HG03108 (cell line): Measurements from ENCODE around the gene SMS.
A peak's percentile ranks its signal among the peaks of the same experiment; 100 is the strongest.
"Not testable (repeated sequence)": the region's sequence is repeated elsewhere in the genome, so short reads cannot be mapped to it uniquely, and the experiment has no call there.

Experiments used
- ATAC-seq: cut with Tn5 transposase; IDR thresholded peaks from one replicate; pipeline ENCODE4 v1.9.1; 2021; ENCODE audit warnings: moderate library complexity; ENCODE audit not compliant: unreplicated experiment

Gene SMS

DNA sequence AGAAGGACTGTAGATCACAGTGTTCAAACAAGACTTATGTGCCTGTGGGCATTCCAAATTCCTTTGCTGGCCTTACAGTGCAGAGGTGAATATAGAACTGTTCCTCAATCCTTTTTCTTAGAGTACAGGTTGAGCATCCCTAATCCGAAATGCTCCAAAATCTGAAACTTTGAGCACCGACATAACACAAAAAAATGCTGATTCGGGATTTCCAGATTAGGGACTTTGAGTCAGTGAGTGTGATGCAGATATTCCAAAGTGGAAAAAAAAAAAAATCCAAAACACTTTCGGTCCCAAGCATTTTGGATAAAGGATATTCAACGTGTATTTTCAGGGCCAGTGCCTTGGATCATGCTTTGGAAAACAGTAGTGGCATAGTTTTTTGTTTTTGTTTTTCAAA lies 9.2 kb downstream of the SMS start:
- no peak for ATAC-seq

DNA sequence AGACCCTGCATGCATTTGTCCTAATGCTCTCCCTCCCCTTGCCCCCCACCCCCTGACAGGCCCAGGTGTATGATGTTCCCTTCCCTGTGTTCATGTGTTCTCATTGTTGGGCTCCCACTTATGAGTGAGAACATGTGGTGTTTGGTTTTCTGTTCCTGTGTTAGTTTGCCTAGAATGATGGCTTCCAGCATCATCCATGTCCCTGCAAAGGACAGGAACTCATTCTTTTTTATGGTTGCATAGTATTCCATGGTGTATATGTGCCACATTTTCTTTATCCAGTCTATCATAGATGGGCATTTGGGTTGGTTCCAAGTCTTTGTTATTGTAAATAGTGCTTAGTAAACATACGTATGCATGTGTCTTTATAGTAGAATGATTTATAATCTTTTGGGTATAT lies 10.0 kb downstream of the SMS start:
- not testable (repeated sequence) for ATAC-seq

DNA sequence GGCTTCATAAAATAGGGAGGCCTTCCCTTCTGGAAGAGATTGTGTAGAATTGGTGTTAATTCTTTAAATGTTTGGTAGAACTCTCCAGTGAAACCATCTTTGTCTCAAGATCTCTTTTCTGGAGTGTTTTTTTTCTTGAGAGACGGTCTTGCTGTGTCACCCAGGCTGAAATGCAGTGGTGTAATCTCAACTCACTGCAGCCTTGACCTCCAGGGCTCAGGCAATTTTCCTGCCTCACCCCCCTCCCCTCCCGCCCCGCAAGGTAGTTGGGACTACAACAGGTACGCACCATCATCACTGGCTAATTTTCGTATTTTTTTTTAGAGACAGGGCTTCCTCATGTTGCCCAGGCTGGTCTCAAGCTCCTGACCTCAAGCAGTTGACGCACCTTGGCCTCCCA lies 12.1 kb downstream of the SMS start:
- ATAC-seq, result no peak

DNA sequence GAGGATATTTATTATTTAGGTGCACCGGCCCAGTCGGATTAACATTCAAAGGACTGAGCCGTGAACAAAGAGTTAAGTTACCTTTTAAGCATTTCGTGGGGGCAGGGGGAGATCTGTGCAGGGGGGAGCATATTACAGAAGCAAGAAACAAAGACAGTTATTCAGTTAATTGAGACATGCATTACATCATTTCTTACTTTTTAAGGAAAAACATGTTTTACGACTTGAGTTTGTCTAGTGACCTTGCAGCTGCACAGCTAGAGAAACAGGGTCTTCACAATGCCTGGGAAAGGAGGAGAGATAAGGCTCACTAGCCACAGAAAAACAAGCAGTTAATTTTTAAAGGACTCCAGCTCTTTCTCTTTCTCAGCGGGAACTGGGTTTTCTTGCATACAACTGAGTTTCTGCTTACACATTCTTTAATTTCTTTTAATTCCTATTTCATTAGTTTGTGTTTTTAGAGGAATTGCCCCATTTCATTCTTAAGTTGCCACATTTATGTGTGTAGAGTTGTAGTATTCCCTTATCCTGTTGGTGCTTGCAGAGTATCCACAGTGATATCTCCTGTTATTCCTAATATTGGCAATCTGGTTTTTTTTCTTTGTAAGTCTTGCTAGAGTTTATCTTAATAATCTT lies 12.8 kb downstream of the SMS start:
- not testable (repeated sequence) for ATAC-seq

DNA sequence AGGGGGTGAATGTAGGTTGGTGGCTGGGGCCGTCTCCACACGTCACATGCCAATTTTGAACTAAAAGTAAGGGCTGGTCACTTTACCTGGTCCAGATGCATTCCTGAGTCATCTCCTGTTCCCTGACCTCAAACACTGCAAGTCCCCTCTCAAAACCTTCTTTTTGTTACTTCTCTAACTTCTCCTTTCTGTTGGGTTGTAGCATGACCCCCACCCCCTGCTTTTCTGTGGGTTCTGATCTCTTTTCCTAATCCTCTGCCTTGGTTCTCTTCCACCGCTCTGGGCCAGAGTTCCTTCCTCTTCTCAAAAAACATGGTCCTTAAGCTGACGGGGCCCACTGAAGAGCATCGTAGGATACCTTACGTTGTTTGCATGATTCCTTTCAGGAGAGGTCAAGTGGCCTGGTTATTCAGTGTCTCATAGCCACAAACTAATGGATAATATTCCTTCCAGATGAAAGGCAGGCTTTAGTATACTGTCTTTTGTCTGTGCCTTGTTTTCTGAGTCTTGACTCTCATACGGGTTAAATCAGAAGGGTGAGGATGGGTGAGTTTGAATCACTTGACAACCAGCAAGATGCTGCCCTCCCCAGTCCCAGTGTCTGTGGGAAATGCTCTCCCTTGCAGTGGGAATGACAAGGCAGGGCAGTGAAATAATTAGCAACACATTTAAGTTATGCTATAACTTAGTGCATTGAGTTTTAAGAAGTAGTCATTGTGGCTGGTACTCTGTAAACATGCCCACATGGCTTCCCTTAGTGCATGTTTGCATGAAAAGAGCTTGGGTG lies 15.1 kb downstream of the SMS start:
- ATAC-seq, result no peak

DNA sequence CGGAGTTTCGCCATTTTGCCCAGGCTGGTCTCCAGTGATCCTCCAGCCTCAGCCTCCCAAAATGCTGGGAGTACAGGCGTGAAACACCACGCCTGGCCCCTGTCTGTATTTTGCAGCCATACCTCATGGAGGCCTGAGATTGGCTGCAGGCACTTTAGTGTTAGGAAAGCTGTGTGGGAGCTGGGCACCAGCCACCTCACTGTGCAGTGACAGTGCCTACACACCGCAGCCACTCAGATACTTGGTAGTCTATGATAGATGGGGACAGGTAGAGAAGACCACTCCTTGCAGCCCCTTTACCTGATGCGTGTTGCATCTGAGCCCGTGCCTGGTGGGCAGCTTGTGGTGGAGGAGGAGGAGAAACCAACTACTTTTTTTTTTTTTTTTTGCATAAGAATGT lies 16.3 kb downstream of the SMS start:
- no peak for ATAC-seq

DNA sequence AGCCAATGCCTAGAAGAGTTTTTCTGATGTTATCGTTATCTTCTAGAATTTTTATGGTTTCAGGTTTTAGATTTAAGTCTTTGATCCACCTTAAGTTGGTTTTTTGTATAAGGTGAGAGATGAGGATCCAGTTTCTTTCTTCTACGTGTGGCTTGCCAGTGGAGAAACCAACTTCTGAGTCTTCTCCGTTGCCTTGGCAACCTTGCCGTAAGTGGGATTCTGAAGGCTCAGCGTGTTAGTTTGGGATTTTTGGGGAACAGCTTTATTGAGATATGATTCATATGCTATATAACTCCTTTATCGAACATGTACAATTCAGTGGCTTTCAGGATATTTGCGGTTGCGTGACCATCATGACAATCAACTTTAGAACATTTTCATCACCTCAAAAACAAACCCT lies 17.7 kb downstream of the SMS start:
- ATAC-seq, result no peak

DNA sequence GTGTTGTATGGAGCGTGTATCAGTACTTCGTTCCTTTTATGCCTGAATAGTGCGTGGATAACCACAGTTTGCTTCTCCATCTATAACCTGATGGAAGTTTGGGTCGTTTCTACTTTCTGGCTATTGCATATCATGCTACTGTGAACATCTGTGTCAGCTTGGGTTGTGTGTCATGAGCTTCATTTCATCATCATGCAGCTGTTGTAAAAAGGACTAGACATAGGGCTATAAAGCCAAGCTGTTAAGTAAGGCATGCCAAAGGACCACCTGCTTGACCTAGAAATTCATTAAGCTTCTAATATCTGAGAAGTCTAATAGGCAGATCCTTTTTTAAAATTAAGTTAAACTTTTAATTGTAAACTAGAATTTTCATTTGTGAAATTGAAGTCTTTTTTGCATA lies 18.4 kb downstream of the SMS start:
- ATAC-seq, result no peak

DNA sequence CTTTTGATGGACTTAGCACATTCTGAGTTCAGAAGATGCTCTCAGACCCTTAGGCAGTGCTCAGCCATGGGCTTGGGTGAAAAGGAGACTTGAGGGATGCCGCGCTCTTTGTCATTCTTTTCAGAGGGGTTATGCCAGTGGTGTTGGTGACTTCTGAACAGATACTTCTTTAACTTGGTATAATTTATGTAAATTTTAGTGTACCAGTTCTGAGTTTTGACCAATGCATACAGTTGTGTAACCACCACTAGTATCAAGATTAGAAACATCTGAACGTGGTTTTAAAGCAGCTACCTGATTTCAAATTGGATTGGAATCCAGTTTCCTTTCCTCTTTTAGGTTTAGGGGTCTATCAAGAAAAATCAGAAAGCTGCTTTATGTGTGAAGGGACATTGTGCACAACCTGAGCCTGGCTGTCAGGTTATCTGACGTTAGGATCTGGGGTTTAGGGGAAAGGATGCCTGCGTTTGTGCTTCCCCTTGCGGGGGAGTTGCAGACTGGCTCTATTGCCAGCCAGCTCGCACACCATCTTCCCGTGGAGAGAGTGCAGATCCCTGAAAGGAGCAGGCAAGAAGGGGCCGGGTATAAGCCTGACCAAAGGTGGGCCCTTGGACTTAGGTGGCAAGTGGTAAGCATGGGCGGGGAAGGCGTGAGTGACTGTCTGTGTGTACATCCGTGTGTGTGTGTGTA lies 19.0 kb downstream of the SMS start:
- ATAC-seq, result no peak

DNA sequence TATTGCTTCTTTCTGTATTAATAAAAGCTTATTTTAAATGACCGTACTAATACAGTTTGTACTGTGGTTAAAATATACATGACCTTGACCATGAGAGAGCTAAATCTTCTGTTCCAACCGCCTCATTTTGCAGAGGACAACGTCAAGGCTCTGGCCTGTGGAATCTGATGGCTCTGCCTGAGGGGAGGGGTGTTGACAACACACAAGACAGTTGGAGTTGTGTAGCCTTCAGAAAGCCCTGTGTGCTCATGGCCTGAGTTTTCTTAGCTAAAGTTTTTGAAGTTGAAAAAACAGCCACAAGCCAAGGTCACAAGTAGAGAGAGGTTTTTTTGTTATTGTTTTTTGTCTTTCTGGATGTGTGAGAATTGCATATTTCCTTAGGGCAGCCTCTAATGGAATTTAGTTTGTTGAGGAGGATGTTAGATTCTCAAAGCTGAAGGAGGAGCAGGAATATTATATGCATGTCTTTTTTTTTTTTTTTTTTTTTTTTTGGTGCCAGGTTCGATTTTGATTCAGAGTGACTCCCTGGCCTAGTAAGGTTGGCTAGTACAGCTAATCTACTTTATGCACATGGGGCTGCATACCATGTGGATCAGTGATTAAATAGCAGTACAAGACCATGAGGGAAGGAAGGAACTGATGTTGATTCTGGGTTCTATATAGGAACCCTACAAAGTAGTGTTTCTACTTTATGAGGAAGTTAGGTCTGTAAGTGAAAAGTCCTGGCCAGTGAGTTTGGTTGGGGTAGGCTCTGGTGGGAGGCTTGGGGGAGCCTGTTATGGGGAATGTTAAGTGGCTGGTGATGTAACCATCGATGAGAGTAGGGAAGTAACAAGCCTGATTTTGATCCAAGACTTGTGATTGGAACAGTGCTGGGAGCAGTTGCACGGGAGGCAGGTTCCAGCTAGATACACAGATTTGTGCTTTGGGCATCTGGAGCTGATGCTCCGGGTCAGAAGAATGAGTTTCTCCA lies 20.3 kb downstream of the SMS start:
- ATAC-seq, result no peak

DNA sequence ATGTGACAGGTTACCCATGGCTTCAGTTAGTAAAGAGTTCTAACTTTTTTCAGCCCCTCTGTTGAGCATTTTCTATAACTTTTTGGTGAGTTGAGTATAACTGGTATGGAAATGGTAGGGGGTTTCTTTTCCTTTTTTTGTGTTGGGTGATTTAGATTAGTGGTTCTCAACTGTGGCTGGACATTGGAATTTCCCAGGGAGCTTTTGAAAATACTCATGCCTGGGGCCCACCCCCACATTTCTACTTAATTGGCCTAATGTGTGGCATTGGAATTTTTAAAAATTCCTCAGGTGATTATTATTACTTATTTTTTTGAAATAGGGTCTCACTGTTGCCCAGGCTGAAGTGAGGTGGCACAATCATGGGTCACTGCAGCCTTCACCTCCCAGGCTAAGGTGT lies 21.9 kb downstream of the SMS start:
- no peak for ATAC-seq

DNA sequence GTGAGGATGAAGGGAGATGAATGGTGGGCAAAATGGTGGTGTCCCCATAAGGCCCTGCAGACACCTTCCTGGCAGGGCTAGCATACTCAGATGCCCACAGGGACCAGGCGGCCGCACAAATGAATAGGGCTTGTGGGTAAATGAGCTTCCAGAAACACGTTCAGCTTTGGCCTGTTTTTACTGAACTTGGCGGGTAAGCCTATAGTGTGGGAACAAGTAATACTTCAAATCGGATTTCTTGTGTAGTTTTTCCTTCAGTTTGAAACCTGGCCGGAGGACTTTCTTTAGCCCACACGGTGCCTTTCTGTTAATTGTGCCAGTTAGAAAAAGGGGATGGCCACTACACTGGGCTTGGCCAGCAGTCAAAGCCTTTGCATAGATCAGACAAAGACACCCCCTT lies 22.8 kb downstream of the SMS start:
- ATAC-seq, result no peak

DNA sequence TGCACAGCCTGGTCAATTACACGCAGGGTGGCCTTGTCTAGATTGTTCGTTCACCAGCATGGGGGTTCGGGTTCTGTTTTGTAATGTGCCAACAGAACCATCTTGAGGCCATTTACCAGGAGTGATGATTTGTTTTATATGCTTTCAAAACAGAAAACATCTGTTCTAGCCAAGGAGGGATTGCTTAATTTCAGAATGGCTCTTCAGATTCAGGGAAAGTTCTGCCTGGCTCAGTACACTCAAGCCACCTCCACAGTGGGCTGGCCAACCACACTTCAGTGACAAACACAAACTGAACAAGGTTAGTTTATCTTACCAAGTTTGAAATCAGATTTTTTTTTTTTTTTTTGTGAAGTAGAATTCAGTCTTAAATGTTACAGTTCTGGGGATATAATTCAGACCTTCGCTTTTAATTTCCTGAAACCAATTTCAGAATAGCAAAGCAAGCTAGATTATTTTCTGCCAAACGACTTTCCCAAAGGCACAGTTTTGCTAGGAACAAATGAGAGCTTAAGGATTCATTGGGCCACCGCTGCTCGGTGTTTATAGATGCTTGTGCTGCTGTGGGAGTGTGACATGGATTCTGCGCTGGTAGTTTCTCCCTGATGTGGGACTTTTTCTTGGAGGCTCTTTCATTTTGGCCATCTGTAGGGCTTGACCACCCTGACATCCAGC lies 23.4 kb downstream of the SMS start:
- ATAC-seq, result no peak

DNA sequence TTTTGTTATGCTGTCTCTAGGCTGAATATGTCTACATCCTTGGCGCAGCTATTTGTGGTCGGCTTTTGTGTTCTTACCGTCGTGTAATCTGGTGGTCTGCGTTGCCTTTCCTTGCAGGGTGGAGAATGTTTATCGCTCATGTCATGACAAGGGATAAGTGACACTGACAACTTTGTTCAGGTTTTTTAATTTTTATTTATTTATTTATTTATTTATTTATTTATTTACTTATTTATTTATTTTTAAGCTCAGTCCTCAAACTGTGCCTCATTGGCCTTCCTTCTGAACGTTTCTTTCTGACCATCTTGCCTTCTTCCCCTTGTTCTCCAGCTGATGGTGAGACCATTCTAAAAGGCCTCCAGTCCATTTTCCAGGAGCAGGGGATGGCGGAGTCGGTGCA lies 26.4 kb downstream of the SMS start:
- ATAC-seq, result no peak

DNA sequence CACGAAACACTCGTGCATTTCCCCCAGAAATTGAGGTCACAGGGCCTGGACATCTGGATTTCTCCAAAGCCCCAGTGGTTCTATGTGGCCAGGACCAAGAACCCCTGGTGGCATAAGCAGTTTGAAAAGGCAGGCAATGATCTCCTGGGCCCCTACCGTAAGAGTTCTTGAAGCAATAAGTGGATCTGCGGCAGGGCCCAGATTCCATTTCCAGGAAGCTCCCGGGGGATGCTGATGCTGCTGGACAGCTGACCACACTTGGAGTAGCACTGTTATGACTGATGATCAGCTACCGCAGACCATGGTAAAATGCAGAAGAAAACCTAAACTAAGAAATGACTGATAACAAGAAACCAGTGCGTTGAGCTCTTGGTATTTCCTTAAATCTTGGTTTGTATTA lies 27.8 kb downstream of the SMS start:
- ATAC-seq, result no peak

DNA sequence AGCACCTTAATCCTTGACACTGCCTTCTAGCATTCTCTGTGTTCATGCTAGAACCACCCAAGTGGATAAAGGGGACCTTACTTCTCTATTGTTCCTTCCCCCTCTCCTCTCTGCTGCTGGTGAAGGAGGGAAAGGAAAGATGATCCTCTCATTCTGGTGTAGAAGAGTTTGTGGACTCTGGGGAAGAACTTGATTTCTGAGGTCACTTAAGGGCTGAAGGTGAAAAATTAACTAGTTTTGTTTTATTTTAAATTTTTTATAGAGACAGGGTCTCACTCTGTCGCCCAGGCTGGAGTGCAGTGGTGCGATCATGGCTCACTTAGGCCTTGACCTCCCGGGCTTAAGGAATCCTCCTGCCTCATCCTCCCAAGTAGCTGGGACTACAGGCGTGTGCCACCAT lies 29.8 kb downstream of the SMS start:
- ATAC-seq, result no peak

DNA sequence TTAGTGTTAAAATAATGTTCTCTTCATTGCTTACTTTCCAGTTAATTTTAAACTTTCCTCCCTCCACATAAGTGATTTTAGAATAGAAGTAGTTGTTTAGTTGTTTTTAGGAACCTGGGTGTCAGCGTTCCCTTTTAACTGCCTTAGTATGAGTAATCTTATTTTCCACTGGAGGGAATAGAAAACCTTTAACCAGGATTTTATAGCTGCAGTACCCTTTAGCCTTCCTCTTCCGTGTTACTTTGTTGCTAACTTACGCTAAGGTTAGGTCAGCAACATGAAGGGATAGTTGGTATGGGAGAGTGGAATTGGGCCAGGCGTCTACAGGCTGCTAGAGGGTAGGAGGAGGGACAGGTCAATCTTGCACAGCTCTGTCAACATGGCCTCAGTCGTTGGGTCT lies 31.5 kb downstream of the SMS start:
- ATAC-seq, result no peak

DNA sequence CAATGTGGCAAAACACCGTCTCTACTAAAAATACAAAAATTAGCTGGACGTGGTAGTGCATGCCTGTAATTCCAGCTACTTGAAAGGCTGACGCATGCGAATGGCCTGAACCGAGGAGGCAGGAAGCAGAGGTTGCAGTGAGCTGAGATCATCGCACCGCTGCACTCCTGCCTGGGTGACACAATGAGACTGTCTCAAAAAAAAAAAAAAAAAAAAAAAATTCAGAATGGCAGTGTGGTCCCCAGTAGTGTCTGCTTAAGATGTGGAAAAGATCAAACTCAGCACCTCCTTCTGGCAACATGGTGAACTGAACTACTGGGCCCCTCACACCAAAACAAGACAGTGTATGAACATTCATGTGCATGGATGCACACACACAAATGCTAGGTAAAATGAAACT lies 32.2 kb downstream of the SMS start:
- no peak for ATAC-seq

DNA sequence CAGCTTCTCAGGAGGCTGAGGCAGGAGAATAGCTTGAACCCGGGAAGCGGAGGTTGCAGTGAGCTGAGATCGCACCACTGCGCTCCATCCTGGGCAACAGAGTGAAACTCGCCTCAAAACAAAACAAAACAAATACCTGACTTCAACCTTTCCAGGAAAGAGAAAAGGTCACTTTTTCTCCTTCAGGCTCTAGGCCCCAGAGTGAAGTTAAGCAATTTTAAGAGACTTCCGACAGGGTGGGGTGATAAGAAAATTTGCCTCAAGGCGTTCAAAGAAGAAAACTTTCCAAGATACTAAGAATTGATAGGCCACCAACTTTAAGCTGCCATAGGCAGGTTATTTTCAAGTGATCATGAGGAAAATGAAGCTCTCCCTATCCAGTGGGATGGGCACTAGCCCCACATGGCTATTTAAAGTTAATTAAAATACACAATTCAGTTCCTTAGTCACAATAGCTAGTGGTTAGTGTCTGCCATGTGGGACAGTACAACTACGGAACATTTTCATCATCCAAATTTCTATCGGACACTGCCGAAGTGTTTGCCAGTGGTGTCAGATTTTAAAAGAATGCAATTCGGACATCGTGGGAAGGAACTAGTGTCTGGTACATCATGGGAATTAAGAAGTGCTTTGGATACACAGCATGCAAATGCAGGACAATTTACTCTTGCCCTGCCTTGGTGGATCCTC lies 33.0 kb downstream of the SMS start:
- ATAC-seq, result no peak

DNA sequence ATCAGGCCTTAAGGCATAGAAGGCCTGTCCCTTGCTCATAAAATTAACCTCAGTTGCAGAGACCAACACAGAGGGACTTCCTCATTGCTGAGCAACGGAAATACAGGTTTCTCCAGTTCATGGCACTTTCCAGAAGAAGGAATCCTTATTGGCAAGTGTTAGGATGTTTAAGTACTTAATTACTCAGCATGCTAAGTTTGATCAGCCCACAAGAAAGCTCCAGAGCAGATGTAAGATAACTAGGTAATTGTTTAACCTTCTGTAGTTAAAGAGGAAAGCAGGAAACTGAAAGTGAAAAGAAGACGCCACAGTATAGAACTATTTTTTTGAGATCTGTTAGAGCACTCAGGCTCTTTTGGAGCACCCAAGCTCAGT lies 33.5 kb downstream of the SMS start:
- ATAC-seq, result peak; percentile 76
